Measurements from ENCODE around the gene WWTR1.

DNA sequence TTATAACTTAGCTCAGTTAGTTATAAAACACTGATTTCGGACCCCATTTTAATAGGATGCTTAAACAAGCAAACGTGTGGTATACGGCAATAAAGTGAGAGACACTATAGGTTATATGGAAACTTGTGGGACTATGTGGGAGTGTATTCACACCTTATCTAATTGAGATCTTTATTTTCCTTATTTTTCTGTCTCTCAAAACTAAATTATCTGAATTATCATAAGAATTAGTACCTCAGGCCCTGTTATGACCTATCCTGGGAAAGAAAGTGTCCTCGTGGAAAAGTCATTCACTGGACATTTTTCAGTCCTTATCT lies 14.4 kb downstream of the WWTR1 start:
- no peak for TF ChIP-seq REST (IDR thresholded peaks at IDR 0.05)
- TF ChIP-seq CTCF (IDR thresholded peaks at IDR 0.05) = no peak
- TF ChIP-seq POLR2A (IDR thresholded peaks at IDR 0.05; ENCODE audit: low read length) = no peak
- TF ChIP-seq, protein P1, sequence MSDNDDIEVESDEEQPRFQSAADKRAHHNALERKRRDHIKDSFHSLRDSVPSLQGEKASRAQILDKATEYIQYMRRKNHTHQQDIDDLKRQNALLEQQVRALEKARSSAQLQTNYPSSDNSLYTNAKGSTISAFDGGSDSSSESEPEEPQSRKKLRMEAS (IDR thresholded peaks at IDR 0.05) = no peak
- no peak for TF ChIP-seq GATA3 (IDR thresholded peaks at IDR 0.05; ENCODE audit: borderline replicate concordance)
- TF ChIP-seq EP300 (IDR thresholded peaks at IDR 0.05) = no peak
- no peak for TF ChIP-seq RCOR1 (IDR thresholded peaks at IDR 0.05; ENCODE audit: low read depth, low read length)
